Fibroblast of skin of left quadriceps (primary cell): ENCODE data around the gene NPB.

Experiments
- DNase-seq, 2 experiments: peaks; one replicate each; pipeline ENCODE4 v3.0.0-alpha.2; 2013; ENCODE audit warnings: low read depth in 2 of 2

The NPB gene

DNA sequence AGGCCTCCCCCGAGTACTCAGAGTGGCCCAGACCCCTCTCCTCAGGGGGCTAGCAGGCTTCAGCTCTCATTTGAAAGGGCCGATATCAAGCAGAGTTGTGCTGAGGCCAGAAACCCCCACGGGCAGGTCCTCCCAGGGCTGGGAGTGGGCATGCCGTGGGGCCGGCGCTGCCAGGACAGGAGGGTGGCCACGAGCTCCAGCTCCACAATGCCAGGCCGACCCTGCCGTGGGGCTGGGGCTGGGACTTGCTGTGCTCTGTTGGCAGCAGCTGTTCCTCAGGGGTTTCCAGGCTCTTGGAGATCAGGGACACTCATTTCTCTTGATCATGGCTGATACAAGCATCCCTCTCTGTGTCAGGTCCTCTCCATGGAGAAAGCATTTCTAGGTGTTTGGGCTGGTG is 3.2 kb upstream of the NPB start:
- no peak for DNase-seq

DNA sequence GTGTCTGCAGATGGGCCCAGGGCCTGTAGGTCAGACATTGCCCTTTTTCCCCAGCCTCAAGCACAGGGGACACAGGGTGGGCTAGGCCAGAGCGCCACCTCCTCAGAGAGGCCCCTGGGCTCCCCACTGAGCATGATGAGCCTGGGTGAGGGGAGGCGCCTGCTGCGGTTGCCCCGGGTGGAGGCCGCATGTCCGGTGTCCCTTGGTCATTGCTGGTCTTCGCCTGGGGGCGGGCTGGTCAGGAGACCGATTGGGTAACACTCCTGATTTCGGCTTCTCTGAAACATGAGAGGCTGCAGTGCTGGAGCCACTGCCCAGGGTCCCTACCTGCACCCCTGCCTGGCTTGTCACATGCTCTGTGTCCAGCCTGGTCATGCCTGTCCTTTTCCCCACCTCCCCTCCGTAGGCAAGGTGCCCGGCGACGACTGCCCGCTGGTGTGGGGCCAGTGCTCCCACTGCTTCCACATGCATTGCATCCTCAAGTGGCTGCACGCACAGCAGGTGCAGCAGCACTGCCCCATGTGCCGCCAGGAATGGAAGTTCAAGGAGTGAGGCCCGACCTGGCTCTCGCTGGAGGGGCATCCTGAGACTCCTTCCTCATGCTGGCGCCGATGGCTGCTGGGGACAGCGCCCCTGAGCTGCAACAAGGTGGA is 2.4 kb upstream of the NPB start:
- DNase-seq, result no peak

DNA sequence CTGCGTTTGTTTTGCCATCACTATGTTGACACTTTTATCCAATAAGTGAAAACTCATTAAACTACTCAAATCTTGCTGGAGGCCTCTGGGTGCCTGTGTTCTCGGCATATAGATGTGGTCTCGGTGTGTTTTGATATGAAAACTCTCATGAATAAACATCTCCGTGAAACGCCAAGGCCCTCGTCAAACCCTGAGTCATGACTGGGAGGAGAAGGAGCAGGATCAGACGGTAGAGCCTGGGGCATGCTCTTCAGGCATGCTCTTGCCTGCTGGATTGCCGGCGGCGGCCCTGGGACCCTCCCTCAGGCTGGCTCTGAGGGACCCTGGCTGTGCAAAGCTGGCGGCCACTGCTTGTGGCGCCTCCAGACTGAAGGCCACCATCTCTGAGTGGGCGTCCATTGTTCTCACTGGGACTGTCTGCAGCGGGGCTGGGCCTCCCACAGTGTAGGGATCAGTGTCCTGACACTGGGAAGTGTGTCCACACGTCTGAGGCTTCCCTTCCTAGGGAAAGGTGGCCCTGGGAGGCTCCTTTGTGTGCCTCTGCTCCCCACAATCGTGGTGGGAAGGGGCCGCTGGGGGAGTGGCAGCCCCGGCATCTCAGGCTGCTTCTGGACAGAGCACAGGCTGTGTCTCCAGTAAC is 1.7 kb upstream of the NPB start:
- no peak for DNase-seq

DNA sequence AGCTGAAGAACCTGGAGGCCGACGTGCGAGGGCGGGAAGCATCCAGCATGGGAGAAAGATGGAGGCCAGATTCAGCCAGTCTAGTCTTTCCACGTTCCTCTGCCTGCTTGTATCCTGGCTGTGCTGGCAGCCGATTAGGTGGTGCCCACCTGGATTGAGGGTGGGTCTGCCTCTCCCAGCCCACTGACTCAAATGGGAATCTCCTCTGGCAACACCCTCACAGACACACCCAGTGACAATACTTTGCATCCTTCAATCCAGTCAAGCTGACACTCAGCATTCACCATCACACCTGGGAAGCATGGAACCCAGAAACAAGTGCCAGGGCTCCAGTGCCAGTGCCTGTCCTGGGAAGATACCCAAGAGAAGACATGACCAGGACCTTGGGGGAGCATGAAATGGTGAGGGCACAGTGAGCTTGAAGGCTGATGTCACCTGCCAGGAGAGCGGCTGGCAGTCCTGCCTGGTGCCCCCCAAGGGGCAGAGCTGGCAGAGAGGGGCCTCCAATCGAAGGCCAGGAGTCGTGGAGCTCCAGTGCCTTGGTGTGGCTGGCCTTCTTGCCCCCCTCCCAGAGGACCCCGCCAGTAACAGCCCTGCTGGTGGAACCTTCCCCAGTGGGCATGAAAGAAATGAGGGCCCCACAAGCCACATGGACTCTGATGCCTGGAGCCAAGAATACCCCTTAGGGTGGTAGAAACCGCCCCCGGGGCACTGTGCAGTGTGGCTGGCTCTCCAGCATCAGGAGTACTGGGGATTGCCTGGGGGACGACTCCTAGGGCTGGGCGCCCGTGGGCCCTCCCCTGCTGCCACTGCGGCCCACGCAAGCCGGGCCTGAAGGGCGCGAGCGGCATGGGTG is 643 bp upstream of the NPB start:
- DNase-seq, result no peak

DNA sequence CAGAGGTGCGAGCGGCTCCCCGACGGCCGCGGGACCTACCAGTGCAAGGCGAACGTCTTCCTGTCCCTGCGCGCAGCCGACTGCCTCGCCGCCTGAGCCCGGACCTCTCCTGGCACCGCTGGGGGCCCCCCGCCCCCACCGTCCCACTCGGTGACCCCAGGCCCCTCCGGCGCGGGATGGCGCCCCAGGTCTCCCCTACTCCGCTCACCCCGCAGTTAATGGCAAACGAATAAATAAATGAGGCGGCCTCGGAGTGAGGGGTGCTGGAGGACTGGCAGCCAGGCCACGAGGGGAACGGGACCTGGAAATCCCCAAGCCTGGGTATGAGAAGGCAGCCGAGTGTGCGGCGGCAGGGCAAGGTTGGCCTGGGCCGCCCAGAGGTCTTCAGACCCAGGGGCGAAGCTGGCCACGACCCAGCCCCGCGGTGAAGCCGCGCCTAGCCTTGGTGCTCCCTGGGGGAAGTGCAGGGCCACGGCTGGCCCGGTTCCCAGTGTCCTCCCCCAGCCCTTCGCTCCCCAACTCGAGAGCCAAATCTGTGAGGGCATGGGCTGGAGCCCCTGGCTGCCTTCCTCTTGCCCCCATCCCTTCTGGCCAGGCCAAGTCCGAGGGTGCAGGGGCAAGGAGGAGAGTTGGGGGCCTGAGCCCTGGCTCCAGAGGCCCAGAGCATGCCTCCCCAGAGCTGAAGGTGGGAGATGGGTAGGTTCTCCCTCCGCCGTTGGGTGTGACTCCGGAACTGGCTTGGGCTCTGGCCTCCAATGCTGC is 796 bp downstream of the NPB start:
- no peak for DNase-seq

DNA sequence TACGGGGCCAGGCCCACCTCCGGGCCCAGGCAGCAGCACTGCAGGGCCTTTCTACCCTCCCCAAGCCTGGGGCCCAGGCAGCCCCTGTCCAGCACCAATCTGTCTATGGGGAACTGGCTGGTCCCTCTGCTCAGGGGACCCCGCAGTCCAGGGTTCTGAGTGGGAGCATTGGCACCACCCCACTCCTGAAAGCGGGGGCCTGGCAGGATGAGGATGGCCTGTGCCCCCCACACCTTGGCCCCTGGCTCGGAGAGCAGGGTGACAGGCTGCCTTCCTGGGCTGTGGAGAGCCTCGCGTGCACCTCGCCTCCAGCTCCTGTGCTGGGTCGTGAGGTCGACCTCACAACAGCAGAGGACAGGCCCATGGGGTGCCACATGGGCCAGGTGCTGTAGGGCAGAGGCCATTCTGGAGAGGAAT is 1.4 kb downstream of the NPB start:
- DNase-seq, result no peak

DNA sequence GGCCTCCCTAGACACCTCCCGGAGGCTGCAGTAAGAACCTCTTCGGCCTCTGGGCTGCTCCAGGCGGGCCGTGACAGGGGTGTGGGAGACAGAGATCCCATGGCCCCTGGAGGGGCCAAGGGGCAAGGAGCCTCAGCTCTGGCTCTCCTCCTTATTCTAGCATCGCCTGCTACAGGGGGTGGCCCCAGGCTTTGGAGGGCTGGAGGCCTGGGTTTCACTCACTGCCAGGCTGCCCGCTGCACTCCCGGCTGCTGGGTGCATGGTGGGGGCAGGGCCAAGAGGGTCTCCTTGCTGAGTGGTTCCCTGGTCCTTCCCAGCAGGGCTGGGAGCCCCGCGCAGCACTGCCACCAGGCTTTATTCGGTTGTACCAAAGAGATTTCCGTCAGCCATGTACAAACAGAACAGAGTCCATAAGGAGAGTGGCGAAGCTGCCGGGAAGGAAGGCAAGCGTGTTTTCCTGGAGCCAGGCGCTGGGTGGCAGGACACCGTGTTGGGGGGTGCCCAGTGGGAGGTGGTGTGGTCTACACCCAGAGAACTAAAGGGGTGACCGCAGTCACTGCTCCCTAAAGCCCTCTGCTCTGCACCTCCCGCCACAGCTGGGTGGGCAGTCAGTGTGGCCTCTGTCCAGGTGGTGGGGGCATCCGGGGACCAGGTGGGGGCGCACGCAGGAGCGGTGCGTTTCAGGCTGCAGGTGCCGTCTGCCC is 2.0 kb downstream of the NPB start:
- DNase-seq, result no peak

DNA sequence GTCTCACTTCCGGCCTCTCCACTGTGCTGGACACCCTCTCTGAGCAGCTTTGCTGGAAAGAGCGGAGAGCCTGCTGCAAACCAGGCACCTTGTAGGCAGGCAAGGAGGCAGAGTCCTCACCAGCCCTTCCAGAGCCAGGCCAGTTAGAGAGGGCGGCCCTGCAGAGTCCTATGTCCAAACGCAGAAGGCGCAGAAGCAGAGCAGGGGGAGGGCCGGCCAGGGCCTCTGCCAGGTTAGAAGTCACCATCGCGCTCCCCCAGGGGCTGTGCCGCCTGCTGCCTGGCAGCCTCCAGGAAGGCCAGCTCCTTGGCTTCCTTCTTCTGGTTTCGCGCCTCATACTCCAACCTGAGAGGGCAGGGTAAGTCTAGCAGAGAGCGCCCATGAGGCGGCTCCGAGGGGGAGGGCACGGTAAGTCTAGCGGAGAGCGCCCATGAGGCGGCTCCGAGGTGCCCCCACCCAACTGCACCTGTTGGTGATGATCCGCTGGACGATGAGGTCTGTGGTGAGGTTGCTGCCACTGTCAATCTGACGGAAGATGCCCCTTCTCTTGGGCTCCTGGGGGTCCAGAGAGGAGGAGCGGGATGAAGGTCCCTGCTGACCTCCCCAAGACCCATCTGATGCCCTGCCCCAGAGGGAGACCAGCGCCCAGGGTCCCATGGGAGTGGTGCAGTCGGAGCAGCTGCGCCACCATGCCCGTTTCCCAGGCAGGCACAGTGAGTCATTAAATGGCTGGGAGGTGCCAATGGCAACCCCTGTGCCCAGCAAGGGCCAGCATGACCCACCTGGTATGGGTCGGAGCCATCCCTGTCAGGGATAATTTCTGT is 2.8 kb downstream of the NPB start:
- DNase-seq, result no peak

DNA sequence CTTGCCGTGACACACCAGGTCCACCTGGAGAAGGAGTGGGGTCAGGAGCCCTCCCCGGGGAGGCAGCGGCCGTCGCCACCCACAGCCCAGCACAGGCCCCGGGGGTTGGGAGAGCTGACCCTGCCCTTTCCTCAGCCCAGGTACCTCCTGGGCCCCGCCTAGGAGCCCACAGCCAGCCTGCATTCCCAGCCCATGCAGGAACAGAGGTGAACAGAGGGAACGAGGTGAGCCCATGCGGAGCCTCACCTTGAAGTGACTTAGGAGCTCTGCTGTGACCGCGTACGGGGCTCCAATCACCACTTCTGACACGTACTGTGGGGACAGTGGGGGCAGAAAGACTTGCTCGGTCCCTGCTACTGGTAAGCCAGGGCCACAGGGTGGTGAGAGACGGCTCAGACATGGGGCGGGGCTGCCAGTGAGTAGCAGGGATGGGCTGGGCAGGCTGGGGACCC is 3.4 kb downstream of the NPB start:
- DNase-seq, result no peak

DNA sequence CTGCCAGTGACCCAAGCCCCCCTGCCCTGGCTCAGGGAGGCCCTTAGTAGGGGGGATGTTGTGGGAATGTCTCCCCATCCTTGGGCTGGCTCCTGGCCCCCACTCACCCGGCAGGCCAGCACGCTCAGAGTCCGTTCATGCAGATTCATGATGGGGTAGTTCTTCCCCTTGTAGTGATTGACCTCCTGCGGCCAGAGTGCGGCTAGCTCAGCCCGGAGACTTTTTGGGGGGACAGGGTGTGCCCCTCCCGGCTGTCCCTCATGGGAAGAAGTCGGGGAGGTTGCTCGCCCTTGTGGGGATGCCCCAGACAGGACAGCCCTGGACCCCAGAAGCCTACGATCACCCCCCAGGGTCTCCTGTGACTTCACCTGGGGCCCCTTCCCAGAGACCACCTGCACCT is 4.0 kb downstream of the NPB start:
- DNase-seq, result no peak

DNA sequence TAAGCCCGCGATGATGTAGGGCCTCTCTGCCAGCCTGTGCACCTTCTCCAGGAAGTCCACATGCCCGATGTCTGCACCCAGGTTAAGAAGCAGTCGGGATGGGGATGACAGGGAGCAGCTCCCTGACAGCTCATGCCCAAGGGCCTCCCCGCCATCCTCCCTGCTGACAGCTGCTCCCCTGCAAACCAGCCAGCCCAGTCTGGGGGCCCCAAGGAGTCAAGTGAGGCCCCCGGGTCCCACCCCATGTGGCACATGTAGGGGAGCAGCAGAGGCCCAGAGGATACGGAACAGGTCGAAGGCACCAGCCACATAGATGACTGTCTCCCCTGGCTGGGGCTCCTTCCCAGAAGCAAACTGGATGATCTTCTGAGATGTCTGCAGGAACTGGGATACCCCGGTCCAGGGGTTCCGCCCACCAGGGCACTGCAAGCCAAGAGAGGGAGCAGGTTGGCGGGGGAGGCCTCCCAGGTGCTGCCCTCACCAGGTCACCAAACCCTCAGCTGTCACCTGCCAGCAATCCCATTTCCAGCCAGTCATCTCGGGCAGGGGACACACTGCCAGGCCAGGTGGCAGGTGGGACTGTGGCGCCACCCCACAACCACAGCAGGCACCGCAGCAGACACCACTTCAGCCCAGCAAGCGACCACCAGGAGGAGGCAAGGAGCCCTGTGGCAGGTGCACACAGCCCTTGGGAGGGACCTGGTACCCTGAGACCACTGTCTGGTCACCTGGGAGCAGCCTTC is 4.6 kb downstream of the NPB start:
- no peak for DNase-seq

DNA sequence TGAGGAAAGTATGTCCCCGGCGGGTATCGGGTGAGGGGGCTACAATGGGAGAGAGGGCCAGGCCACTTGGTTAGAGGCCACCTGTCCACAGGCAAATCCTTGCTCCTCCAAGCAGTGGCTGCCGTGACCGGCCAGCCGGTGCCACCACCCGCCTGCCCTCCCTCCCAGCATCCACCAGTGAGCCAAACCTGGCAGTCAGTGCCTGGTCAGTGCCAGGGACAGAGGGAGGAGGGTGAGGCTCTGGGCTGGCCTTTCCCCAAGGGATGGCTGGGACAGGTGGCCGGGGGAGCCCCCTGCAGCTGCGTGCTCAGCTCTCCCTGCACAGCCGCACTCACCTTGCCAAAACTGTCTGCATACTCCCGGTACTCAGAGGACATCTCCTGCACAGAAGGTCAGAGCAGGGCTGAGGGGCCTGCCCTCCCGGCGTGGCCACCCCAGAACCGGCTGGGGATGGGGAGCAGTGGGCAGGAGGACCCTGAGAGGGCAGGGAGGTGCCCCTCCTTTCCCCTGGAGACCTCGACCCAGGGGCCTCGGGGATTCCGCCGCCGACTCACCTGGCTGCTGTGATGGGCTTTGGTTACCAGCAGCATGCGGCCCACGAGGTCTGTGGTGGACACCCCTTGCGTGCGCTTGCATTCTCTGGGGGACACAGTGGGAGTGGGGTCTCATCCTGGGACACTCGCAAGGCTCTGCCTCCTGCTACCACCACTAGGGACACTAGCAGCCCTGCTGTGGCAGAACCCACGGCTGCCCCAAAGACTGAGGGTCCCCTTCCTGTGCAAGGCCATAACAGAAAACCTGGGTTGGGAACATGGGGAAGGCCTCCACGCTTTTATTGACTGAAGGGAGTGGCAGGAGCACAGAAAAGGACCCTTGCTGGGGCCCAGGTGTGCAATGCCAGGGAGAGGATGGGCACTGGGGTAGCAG is 5.4 kb downstream of the NPB start:
- no peak for DNase-seq

DNA sequence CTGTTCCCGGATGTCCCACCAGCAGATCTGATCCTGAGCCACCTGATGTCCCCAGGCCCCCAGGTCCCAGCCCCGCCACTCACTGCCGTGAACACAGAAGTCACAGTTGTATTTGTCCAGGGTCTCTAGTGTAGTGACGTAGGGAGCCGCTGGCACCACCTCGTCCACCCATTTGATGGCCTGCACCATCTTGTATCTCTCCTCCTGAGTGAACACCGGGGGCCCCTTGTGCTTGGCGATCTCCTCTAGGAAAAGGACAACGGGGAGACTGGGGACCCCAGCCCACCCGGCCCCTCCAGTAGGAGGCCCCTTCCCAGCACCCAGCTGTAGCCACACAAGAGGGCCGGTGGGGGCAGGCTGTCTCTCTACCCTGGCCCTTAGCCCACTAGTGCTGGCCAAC is 6.8 kb downstream of the NPB start:
- DNase-seq, result no peak

DNA sequence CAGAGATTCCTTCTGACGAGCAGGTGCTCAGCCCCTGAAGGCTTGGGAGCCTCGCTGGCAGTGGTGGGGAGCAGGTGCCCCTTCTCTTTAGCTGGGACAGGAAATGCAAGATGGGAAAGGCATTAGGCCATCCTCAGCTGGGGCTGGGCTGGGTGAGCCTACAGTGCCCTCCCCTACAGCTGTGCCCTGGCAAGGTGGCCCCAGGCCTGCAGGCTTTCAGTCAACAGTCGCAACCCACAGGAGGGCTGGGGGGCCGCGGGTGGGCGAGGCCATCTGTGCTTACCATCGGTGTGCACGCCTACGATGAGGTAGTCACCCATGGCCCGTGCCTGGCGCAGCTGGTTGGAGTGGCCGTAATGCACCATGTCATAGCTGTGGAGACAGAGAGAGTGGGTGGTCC is 7.2 kb downstream of the NPB start:
- no peak for DNase-seq

DNA sequence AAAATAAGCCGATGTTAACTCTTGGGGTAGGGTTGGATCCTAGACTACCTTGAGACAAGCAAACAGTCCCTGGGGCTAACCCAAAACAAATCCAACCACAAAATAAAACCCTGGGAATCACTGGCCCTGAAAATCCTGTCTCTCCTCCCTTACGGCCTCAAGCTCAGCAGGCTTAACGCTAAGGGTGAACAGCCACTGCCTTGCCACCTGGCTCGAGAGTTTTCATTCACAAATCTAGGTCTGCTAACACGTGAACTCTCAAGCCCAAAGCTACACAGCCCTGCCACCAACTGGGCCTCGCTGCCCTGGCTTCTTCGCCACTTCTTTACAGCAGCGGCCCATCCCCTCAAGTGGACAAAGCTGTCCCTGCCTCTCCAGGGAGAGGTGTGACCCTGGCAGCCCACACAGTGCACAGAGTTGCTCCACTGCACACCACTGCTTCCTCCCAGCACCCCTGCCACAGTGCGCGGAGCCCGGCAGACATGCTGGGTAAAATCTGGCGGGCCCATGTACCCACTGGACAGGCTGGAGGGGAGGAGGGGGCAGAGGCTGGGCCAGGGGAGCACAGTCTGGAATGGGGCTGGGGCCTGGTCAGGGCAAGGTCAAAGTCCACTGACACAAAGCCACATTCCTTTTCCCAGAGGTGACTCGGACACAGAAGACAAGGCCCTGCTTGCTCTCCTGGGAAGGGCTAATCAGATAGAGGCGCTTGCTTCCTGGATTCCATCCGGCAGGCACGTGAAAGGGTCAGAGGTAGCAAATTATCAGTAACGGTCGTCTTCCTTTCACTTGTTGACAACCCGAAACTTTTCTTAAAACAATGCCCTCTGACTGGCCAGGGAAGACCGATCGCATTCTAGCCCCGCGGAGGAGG is 8.2 kb downstream of the NPB start:
- DNase-seq, result no peak

DNA sequence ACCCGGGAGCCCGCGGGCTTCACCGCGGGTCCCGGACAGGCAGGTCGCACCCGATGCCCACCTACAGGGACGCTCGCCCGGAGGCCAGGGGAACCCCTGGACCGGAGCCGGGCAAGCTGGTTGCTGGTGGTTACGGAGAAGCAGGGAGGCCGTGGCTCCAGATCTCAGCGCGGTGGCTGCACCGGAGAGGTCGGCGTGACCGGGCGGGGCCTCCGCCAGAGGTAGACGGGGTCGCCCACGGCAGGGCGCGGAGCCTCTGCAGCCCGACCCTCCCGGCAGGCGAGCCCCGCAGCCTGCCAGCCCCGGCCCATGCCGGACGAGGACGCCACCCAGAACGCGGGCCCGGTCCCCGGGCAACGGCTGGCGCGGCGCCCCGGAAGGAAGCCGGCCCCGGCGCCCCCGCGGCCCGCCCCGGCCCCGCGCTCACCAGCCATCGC is 8.8 kb downstream of the NPB start:
- no peak for DNase-seq

DNA sequence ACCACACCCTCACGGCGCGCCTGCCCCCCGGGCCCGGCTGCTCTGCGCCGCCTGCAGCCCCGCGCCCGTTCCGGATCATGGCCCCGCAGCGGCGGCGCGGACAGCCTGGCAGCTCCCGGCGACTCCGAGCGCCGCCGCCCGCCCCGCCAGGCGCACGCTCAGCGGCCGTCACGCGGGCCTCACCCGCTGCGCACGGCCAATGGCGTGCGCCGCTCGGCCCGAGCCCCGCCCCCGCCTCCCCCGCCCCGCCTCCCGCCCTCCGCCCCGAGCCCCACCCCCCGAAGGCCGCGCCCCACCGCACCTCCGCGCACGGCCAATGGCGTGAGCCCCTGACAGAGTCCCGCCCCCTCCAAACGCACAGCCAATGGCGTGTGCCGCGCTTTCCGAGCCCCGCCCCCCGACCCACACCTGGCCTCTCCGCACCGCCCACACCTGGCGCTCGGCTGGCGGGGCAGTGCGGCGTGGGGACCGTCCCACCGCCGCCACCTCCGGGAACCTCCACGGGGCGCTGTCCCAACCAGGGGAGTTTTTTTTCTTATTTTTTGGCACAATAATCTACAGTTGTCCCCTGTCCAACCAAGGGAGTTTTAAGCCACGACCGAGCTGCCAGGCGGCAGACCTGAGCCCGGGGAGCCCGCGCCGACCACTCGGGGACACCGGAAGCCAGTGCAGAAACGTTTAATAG is 9.4 kb downstream of the NPB start, which contains the start of gene PCYT2:
Gene PCYT2 (minus strand): TSS at position 123 of the 685 bp plus-strand sequence. CDS start 44 bp downstream, at position 79.
- peak; percentile 63 to 67 for DNase-seq
